Measurements from ENCODE around the gene GALNTL6.

GALNTL6 gene

DNA sequence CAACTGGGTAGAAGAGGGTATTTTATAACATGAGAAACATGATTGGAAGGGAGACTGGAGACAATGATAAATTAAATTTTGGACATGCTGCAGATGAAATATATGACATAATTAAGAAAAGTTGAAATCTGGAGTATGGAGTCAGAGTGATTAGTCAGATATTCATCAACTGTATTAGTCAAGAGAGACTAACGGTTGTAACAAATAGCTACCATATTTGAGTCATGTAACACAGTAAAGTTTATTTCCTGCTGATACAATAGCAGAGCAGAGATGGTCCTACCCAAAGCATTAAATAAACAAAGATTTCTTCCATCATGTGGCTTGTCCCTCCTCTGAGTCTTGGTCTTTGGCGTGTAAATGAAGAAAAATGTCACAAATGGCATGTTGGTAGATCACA is 321.3 kb downstream of the GALNTL6 start:
- intact Hi-C loops (cut with micrococcal nuclease): no loop called here
- no peaks in the 10 kb centered on the region for H3K9me3 Mint-ChIP-seq
- no peaks in the 10 kb centered on the region for H3K36me3 Mint-ChIP-seq (ENCODE audit: low read depth)
- H3K4me3 Mint-ChIP-seq: no peak overlapping the region
- no peaks in the 10 kb centered on the region for H3K4me1 Mint-ChIP-seq (ENCODE audit: low read depth)
- no peak overlapping the region for H3K27ac Mint-ChIP-seq
- H3K27me3 Mint-ChIP-seq: no peaks in the 10 kb centered on the region

DNA sequence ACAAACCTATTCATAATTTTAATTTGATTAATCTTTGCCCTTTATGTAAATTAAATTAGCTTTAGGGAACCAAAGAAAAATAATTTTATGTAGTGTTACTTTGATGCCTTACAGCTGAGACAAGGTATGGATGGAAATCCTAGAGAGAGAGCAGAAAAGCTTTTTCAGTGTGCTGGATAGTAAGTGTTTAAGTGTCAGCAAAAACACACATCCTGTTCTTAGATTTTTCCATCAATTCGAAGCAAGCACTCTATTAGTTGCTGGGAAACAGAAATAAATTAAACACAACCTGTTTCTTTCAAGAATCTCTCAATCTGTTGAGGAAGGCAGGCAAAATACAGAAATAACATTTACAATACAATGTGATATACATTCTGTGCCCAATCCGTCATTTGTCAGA is 327.8 kb downstream of the GALNTL6 start:
- Mint-ChIP-seq H3K9me3 (no peaks in the 10 kb centered on the region), H3K4me3 (no peak overlapping the region), H3K27me3 (no peaks in the 10 kb centered on the region), H3K36me3 (ENCODE audit: low read depth) (no peaks in the 10 kb centered on the region), H3K4me1 (ENCODE audit: low read depth) (no peaks in the 10 kb centered on the region), H3K27ac (no peak overlapping the region)
- intact Hi-C loops (cut with micrococcal nuclease): no loop called here

GRCh38 chr4:172142281-172142741 is 329.1 kb downstream of the GALNTL6 start:
- Mint-ChIP-seq H3K4me1 (ENCODE audit: low read depth) (no peaks in the 10 kb centered on the region), H3K36me3 (ENCODE audit: low read depth) (no peaks in the 10 kb centered on the region), H3K27me3 (no peaks in the 10 kb centered on the region), H3K4me3 (no peak overlapping the region), H3K9me3 (no peaks in the 10 kb centered on the region), H3K27ac (no peak overlapping the region)
- intact Hi-C loops (cut with micrococcal nuclease): no loop called here

DNA sequence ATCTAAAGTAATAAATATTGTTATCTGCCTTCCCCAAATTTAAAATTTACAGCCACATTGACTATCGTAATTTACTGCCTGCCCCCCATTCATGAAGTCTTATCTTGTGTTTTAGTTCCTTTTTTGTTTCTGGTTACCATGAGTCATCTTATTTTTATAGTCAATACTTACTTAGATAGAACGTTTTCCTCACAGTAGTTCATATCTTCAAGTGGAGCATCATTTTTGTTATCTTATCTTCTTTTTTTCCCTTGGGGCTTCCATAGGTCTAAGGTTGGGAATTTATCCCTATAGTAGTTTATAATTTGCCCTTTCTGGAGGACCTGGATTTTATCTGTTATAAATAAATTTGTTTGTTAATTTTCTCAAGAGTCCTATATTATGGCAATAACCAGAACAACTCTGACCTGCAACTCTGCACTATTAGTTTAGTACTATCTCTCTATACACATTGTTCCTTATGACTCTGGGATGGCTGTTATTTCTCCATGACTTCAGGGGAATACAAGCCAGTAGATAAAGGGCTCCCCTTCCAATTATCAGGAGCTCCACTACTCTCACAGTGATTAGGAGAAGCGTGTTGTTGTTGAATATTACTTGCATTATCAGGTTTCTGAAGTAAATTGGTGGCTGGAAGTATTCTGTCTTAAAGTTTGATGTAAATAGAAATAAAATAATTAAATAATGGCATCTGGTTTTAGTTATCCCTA is 330.6 kb downstream of the GALNTL6 start:
- intact Hi-C loops (cut with micrococcal nuclease): no loop called here
- H3K36me3 Mint-ChIP-seq (ENCODE audit: low read depth): no peaks in the 10 kb centered on the region
- H3K4me3 Mint-ChIP-seq: no peak overlapping the region
- no peaks in the 10 kb centered on the region for H3K9me3 Mint-ChIP-seq
- H3K27ac Mint-ChIP-seq: no peak overlapping the region
- H3K27me3 Mint-ChIP-seq: no peaks in the 10 kb centered on the region
- H3K4me1 Mint-ChIP-seq (ENCODE audit: low read depth): no peaks in the 10 kb centered on the region

GRCh38 chr4:172147687-172148086 is 334.5 kb downstream of the GALNTL6 start:
- Mint-ChIP-seq H3K4me3 (no peak overlapping the region), H3K9me3 (no peaks in the 10 kb centered on the region), H3K4me1 (ENCODE audit: low read depth) (no peaks in the 10 kb centered on the region), H3K27ac (no peak overlapping the region), H3K27me3 (no peaks in the 10 kb centered on the region), H3K36me3 (ENCODE audit: low read depth) (no peaks in the 10 kb centered on the region)
- intact Hi-C loops (cut with micrococcal nuclease): no loop called here

DNA sequence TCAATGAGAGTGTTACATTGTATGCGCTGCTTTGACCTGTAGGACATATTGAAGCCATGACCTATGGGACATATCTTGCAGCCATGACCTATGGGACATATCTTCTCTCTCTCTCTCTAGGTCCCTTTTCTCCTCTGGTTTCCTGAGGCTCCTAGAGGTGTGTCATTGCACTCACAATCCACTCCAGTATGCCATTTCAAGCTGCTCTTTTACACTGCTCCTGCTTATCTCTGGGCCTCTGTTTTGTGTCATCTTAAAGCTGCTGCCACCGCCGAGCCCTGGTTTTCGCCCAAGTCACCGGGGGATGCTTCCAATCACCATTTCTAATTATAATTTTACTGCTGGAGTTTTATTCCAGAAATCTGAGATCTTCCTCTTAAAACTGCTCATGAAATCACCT is 336.1 kb downstream of the GALNTL6 start:
- Mint-ChIP-seq H3K36me3 (ENCODE audit: low read depth) (no peaks in the 10 kb centered on the region), H3K27ac (no peak overlapping the region), H3K4me1 (ENCODE audit: low read depth) (no peaks in the 10 kb centered on the region), H3K27me3 (no peaks in the 10 kb centered on the region), H3K4me3 (no peak overlapping the region), H3K9me3 (no peaks in the 10 kb centered on the region)
- intact Hi-C loops (cut with micrococcal nuclease): no loop called here

GRCh38 chr4:172152284-172152683 is 339.1 kb downstream of the GALNTL6 start:
- Mint-ChIP-seq H3K4me1 (ENCODE audit: low read depth) (no peaks in the 10 kb centered on the region), H3K36me3 (ENCODE audit: low read depth) (no peaks in the 10 kb centered on the region)
- intact Hi-C loops (cut with micrococcal nuclease): no loop called here

GRCh38 chr4:172153719-172154118 is 340.5 kb downstream of the GALNTL6 start:
- no peaks in the 10 kb centered on the region for H3K9me3 Mint-ChIP-seq
- H3K4me3 Mint-ChIP-seq: no peak overlapping the region
- no peaks in the 10 kb centered on the region for H3K36me3 Mint-ChIP-seq (ENCODE audit: low read depth)
- no peaks in the 10 kb centered on the region for H3K27me3 Mint-ChIP-seq
- H3K27ac Mint-ChIP-seq: no peak overlapping the region
- intact Hi-C loops (cut with micrococcal nuclease): no loop called here
- no peaks in the 10 kb centered on the region for H3K4me1 Mint-ChIP-seq (ENCODE audit: low read depth)

More at GRCh38 chr4:172152284-172152683, 339.1 kb downstream of the GALNTL6 start:
- H3K27ac Mint-ChIP-seq: no peak overlapping the region
- H3K9me3 Mint-ChIP-seq: no peaks in the 10 kb centered on the region
- H3K27me3 Mint-ChIP-seq: no peaks in the 10 kb centered on the region
- no peak overlapping the region for H3K4me3 Mint-ChIP-seq

- H3K27me3 Mint-ChIP-seq: no peaks in the 10 kb centered on the region
- H3K4me3 Mint-ChIP-seq: no peak overlapping the region
- no peaks in the 10 kb centered on the region for H3K36me3 Mint-ChIP-seq (ENCODE audit: low read depth)
- H3K4me1 Mint-ChIP-seq (ENCODE audit: low read depth): no peaks in the 10 kb centered on the region
- intact Hi-C loops (cut with micrococcal nuclease): no loop called here
- no peaks in the 10 kb centered on the region for H3K9me3 Mint-ChIP-seq
- H3K27ac Mint-ChIP-seq: no peak overlapping the region
Measured at GRCh38 chr4:172155838-172156345, 342.7 kb downstream of the GALNTL6 start.

DNA sequence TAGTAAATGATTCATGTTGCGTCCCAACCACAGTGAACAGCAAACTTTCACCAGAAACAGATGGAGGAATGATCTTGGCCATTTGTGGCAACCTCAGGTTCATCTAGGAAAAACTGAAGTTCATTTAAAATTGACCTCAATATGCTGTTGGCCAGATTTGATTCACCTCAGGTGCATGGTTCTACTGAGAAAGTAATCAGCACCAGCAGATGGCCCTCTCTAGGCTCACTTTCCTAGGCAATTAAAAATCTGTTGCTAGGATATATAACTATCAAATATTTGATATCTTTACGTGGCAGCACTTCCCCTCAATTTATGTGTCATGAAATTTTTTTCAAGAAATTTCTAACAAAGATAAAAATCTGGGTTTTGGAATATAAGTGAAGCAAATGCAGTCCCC is 344.7 kb downstream of the GALNTL6 start:
- Mint-ChIP-seq H3K27me3 (no peaks in the 10 kb centered on the region), H3K27ac (no peak overlapping the region)
- intact Hi-C loops (cut with micrococcal nuclease): no loop called here

DNA sequence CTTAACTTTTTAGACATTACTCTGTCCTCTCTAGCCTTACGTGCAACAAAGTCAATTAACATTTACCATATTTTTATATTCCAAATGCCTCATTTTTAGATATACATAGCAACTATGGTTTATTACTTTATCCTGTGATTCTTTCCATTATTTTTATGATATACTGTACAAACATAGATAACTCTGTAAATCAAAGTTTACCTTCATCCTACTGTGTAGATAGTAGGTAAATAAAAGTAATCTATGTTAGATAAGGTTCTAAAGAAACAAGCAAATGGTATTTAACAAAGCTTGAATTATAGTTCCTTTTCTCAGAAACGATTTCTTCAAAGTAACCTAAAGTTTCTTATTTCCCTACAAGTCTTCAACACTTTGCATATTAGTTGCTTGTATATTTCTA is 350.0 kb downstream of the GALNTL6 start:
- no peak overlapping the region for H3K27ac Mint-ChIP-seq
- no peaks in the 10 kb centered on the region for H3K27me3 Mint-ChIP-seq
- no peaks in the 10 kb centered on the region for H3K9me3 Mint-ChIP-seq
- no peak overlapping the region for H3K4me3 Mint-ChIP-seq
- H3K4me1 Mint-ChIP-seq (ENCODE audit: low read depth): no peaks in the 10 kb centered on the region
- intact Hi-C loops (cut with micrococcal nuclease): no loop called here
- H3K36me3 Mint-ChIP-seq (ENCODE audit: low read depth): no peaks in the 10 kb centered on the region

More for the DNA sequence above, 344.7 kb downstream of the GALNTL6 start:
- no peaks in the 10 kb centered on the region for H3K4me1 Mint-ChIP-seq (ENCODE audit: low read depth)
- H3K9me3 Mint-ChIP-seq: no peaks in the 10 kb centered on the region
- no peak overlapping the region for H3K4me3 Mint-ChIP-seq
- no peaks in the 10 kb centered on the region for H3K36me3 Mint-ChIP-seq (ENCODE audit: low read depth)

- intact Hi-C loops (cut with micrococcal nuclease): no loop called here
- no peaks in the 10 kb centered on the region for H3K9me3 Mint-ChIP-seq
- H3K27me3 Mint-ChIP-seq: no peaks in the 10 kb centered on the region
- no peak overlapping the region for H3K27ac Mint-ChIP-seq
- H3K4me1 Mint-ChIP-seq (ENCODE audit: low read depth): no peaks in the 10 kb centered on the region
- no peak overlapping the region for H3K4me3 Mint-ChIP-seq
- no peaks in the 10 kb centered on the region for H3K36me3 Mint-ChIP-seq (ENCODE audit: low read depth)
Measured at GRCh38 chr4:172168888-172169287, 355.7 kb downstream of the GALNTL6 start.

- Mint-ChIP-seq H3K4me3 (no peak overlapping the region), H3K27ac (no peak overlapping the region), H3K36me3 (ENCODE audit: low read depth) (no peaks in the 10 kb centered on the region), H3K27me3 (no peaks in the 10 kb centered on the region), H3K9me3 (no peaks in the 10 kb centered on the region), H3K4me1 (ENCODE audit: low read depth) (no peaks in the 10 kb centered on the region)
- intact Hi-C loops (cut with micrococcal nuclease): no loop called here
Measured at GRCh38 chr4:172169871-172170270, 356.7 kb downstream of the GALNTL6 start.

DNA sequence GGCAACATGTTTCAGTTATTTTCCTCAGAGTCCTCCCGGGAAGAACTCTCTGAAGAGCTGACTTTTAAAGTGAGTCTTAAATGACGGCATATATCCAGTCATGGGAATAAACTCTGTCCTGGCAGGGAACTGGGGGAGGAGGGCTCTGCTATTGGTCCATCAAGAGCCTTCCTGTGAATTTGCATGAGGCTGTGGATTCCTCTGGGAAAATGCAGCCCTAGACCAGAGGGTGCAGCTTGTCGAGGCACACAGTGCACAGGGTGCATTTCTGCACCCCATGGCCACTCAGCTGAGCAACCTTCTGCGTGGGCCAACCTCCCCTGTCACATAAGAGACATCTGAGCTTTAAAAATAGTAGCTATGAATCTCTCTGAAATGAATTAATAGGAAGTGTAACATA is 360.0 kb downstream of the GALNTL6 start:
- Mint-ChIP-seq H3K9me3 (no peaks in the 10 kb centered on the region), H3K4me3 (no peak overlapping the region), H3K27ac (no peak overlapping the region), H3K4me1 (ENCODE audit: low read depth) (no peaks in the 10 kb centered on the region), H3K27me3 (no peaks in the 10 kb centered on the region), H3K36me3 (ENCODE audit: low read depth) (no peaks in the 10 kb centered on the region)
- intact Hi-C loops (cut with micrococcal nuclease): no loop called here

- H3K4me3 Mint-ChIP-seq: no peak overlapping the region
- no peaks in the 10 kb centered on the region for H3K27me3 Mint-ChIP-seq
- no peaks in the 10 kb centered on the region for H3K36me3 Mint-ChIP-seq (ENCODE audit: low read depth)
- H3K27ac Mint-ChIP-seq: no peak overlapping the region
- intact Hi-C loops (cut with micrococcal nuclease): no loop called here
- peaks cover 9% of the 10 kb centered on the region for H3K9me3 Mint-ChIP-seq
- no peaks in the 10 kb centered on the region for H3K4me1 Mint-ChIP-seq (ENCODE audit: low read depth)
Measured at GRCh38 chr4:172177382-172177781, 364.2 kb downstream of the GALNTL6 start.
